Rectal smooth muscle tissue (tissue), 1 donor: ENCODE results near the gene AFDN.
"Not testable (repeated sequence)": the region's sequence is repeated elsewhere in the genome, so short reads cannot be mapped to it uniquely, and the experiment has no call there.

ENCODE experiments used
- H3K27ac ChIP-seq: one replicate; pipeline ENCODE4 v1.7.0; 2013; ENCODE audit warnings: low read depth, low read length, inconsistent platforms
- H3K27me3 ChIP-seq: one replicate; pipeline ENCODE4 v1.7.0; 2013; ENCODE audit warnings: low read length; ENCODE audit not compliant: control insufficient read depth, insufficient read depth
- H3K36me3 ChIP-seq: one replicate; pipeline ENCODE4 v1.7.0; 2013; ENCODE audit warnings: low read length; ENCODE audit not compliant: control insufficient read depth, insufficient read depth
- H3K4me1 ChIP-seq: one replicate; pipeline ENCODE4 v1.7.0; 2013; ENCODE audit warnings: low read length; ENCODE audit not compliant: control insufficient read depth, insufficient read depth
- H3K4me3 ChIP-seq: one replicate; pipeline ENCODE4 v1.7.0; 2013; ENCODE audit warnings: low read length
- H3K9ac ChIP-seq: one replicate; pipeline ENCODE4 v1.7.0; 2013; ENCODE audit warnings: low read length

The AFDN gene

DNA sequence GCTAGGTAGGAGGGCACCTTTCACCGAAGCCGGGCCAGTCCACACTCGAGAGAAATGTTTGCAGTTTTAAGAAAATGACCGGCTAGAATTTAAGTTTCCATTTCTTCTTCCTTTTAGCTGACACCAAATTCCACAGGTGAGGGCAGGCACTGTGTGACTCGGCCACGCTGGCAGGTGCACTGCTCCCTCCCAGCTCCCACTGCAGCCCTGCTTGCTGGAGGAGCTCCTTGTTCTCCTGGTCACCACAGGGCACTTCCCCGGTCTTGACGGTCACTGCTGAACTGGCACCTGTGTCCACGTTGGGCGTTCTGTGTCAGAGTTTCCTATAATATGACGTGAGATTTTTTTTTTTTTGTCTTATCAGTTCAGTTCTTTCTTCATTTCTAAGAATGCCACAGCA lies 167.1 kb downstream of the AFDN start:
- no peak overlapping the region for H3K4me3 ChIP-seq
- no peak overlapping the region for H3K9ac ChIP-seq
- H3K4me1 ChIP-seq: no peaks in the 10 kb centered on the region
- no peak overlapping the region for H3K27ac ChIP-seq
- no peaks in the 10 kb centered on the region for H3K27me3 ChIP-seq
- H3K36me3 ChIP-seq: no peaks in the 10 kb centered on the region

- H3K4me1 ChIP-seq: no peaks in the 10 kb centered on the region
- H3K27me3 ChIP-seq: no peaks in the 10 kb centered on the region
- no peak overlapping the region for H3K4me3 ChIP-seq
- no peak overlapping the region for H3K27ac ChIP-seq
- H3K36me3 ChIP-seq: no peaks in the 10 kb centered on the region
- no peak overlapping the region for H3K9ac ChIP-seq
Observed at GRCh38 chr6:167995302-167995701, 168.6 kb downstream of the AFDN start.

GRCh38 chr6:167995731-167996151 lies 169.0 kb downstream of the AFDN start:
- Histone ChIP-seq H3K27me3 (no peaks in the 10 kb centered on the region), H3K4me3 (no peak overlapping the region), H3K4me1 (no peaks in the 10 kb centered on the region), H3K36me3 (no peaks in the 10 kb centered on the region), H3K27ac (no peak overlapping the region), H3K9ac (no peak overlapping the region)

GRCh38 chr6:167996424-167997199 lies 169.9 kb downstream of the AFDN start:
- Histone ChIP-seq H3K27me3 (no peaks in the 10 kb centered on the region), H3K27ac (no peak overlapping the region), H3K9ac (no peak overlapping the region), H3K36me3 (no peaks in the 10 kb centered on the region), H3K4me1 (no peaks in the 10 kb centered on the region), H3K4me3 (no peak overlapping the region)

- Histone ChIP-seq H3K4me3 (no peak within 1 kb of the TSS), H3K27me3 (no peaks in the 10 kb centered on the region), H3K27ac (no peak within 1 kb of the TSS), H3K36me3 (no peaks in the 10 kb centered on the region), H3K9ac (no peak within 1 kb of the TSS), H3K4me1 (no peaks in the 10 kb centered on the region)
Observed at GRCh38 chr6:167997642-167998041, 170.9 kb downstream of the AFDN start, which contains the start of gene KIF25. KIF25 (plus strand) TSS chr6:167997671; CDS start chr6:168029586, 31,915 bp downstream.

DNA sequence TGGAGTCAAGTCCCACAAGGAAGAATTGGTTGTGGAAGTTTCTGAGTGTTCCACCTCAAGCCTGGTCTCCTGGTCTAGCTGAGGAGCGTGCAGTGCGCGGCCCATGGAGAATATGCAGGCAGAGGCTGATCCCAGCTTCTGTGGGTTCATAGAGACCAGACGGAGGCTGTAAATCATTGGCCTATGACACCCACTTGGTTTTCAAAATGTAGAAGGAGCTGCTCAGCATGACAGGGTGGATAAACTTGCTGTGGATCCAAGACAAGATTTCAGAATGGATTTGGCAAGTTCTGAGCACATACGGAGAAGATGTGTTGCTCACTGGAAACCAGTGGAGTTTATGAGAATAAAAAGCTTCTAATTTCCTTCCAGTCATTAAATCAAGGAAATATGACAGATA lies 171.5 kb downstream of the AFDN start:
- no peak overlapping the region for H3K9ac ChIP-seq
- H3K27me3 ChIP-seq: no peaks in the 10 kb centered on the region
- no peaks in the 10 kb centered on the region for H3K36me3 ChIP-seq
- H3K27ac ChIP-seq: no peak overlapping the region
- no peaks in the 10 kb centered on the region for H3K4me1 ChIP-seq
- H3K4me3 ChIP-seq: no peak overlapping the region

DNA sequence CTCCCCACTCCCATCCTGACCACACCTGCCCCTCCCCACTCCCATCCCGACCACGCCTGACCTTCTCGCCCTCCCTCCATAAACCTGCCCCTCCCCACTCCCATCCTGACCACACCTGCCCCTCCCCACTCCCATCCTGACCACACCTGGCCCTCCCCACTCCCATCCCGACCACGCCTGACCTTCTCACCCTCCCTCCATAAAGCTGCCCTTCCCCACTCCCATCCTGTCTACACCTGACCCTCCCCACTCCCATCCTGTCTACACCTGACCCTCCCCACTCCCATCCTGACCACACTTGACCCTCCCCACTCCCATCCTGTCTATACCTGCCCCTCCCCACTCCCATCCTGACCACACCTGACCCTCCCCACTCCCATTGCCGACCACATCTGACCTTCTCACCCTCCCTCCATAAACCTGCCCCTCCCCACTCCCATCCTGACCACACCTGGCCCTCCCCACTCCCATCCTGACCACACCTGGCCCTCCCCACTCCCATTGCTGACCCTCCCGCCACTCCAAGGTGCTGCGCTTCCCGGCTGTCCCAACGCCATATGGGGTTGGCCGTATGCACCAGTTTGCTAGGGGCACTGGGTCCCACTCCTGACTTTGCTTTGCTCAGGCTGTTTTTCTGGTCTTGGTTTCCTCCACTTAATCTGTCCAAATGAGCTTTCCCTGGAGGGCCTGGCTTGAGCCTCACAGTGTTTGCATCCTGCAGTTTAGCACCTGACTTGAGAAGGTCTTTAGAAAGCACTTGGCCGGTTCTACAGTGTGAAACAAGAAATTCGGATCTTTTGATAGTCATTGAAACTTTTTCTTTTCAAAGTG lies 173.7 kb downstream of the AFDN start:
- no peak overlapping the region for H3K27ac ChIP-seq
- no peaks in the 10 kb centered on the region for H3K36me3 ChIP-seq
- H3K4me3 ChIP-seq: no peak overlapping the region
- no peaks in the 10 kb centered on the region for H3K4me1 ChIP-seq
- H3K9ac ChIP-seq: no peak overlapping the region
- no peaks in the 10 kb centered on the region for H3K27me3 ChIP-seq

DNA sequence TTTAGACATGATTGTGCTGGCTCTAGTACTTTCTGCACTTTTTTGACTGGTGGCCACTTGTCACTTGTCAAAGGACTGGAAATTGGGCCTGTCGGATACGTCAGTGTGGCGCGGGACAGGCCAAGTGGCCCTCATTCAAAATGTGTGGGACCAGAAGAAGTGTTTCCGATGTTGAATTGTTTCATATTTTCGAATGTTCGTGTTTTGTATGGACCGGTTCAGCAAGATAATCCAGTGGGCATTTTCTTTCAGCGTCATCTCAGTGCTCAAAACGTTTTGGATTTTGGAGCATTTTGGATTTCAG lies 174.3 kb downstream of the AFDN start:
- H3K36me3 ChIP-seq: no peaks in the 10 kb centered on the region
- H3K4me1 ChIP-seq: no peaks in the 10 kb centered on the region
- H3K4me3 ChIP-seq: no peak overlapping the region
- H3K9ac ChIP-seq: no peak overlapping the region
- no peak overlapping the region for H3K27ac ChIP-seq
- H3K27me3 ChIP-seq: no peaks in the 10 kb centered on the region

DNA sequence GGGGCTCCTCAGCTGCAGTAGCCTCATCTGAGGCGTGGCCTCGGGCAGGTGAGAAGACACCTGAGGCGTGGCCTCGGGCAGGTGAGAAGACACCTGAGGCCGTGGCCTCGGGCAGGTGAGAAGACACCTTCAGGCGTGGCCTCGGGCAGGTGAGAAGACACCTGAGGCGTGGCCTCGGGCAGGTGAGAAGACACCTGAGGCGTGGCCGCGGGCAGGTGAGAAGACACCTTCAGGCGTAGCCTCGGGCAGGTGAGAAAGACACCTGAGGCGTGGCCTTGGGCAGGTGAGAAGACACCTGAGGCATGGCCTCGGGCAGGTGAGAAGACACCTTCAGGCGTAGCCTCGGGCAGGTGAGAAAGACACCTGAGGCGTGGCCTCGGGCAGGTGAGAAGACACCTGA lies 174.8 kb downstream of the AFDN start:
- not testable (repeated sequence) for H3K36me3 ChIP-seq, H3K4me3 ChIP-seq, H3K27me3 ChIP-seq, H3K9ac ChIP-seq, H3K4me1 ChIP-seq, H3K27ac ChIP-seq

DNA sequence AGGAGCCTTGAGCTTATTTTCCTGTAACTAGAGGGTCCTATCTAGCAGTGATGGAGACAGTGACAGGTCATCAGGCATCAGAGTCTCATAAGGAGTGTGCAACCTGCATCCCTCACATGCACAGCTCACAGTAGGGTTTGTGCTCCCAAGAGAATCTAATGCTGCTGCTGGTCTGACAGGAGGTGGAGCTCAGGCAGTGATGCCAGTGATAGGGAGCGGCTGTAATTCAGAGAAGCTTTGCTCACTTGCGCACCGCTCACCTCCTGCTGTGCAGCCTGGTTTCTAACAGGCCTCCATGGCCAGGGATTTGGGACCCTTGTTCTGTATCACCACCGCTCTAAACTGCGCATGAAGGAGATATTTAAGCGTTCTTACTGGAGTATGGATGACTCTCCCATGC lies 176.1 kb downstream of the AFDN start:
- Histone ChIP-seq H3K27ac (no peak overlapping the region), H3K4me3 (no peak overlapping the region), H3K9ac (no peak overlapping the region), H3K27me3 (no peaks in the 10 kb centered on the region), H3K36me3 (no peaks in the 10 kb centered on the region), H3K4me1 (no peaks in the 10 kb centered on the region)

DNA sequence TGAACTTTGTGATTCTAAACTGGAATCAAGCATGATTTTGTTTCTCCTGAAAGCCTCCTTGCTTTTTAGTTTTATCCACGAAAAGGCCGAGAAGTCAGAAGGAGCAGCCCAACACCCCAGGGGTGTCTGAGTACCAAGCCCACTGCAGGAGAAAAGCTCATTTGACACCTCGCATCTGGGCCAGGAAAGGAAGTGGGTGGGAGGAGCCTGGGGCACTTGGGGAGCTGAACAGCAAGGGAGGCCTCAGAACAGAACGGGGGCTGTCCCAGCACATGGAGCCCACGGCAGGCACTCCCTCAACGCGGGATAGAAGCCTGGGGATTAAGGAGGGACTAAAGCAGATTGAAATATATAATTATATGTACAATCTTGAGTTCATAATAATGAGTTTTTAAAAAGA lies 177.3 kb downstream of the AFDN start:
- Histone ChIP-seq H3K27me3 (no peaks in the 10 kb centered on the region), H3K27ac (no peak overlapping the region), H3K4me1 (no peaks in the 10 kb centered on the region), H3K9ac (no peak overlapping the region), H3K36me3 (no peaks in the 10 kb centered on the region), H3K4me3 (no peak overlapping the region)

- no peak overlapping the region for H3K9ac ChIP-seq
- H3K27me3 ChIP-seq: no peaks in the 10 kb centered on the region
- no peaks in the 10 kb centered on the region for H3K4me1 ChIP-seq
- H3K36me3 ChIP-seq: no peaks in the 10 kb centered on the region
- no peak overlapping the region for H3K27ac ChIP-seq
- no peak overlapping the region for H3K4me3 ChIP-seq
Observed at GRCh38 chr6:168004945-168005344, 178.2 kb downstream of the AFDN start.

DNA sequence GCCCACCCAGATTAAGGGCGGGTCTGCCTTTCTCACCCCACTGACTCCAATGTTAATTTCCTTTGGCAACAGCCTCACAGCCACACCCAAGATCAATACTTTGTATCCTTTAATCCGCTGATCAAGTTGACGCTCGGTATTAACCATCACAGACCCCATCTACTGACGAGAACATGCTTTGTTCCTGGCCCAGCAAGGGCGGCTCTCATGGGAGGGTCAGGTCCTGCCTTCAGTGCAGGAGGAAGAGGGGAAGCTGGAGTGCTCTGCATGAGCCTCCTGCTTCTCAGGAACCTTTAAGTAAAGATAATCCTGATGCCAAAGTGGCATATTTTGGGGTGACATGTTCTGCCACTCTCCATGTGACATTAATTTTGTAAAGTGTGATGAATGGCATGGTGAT lies 179.1 kb downstream of the AFDN start:
- no peak overlapping the region for H3K9ac ChIP-seq
- no peaks in the 10 kb centered on the region for H3K4me1 ChIP-seq
- no peak overlapping the region for H3K4me3 ChIP-seq
- no peaks in the 10 kb centered on the region for H3K36me3 ChIP-seq
- H3K27me3 ChIP-seq: no peaks in the 10 kb centered on the region
- H3K27ac ChIP-seq: no peak overlapping the region
